Measurements from ENCODE around the gene STX12.

STX12 gene

GRCh38 chr1:27865821-27866220 lies 92.8 kb downstream of the STX12 start:
- H3K9me3 ChIP-seq (ENCODE audit: insufficient read depth, low read depth, low read length) = no peaks in the 10 kb centered on the region
- H4K8ac ChIP-seq (ENCODE audit: low read depth, low read length) = no peak overlapping the region
- H3K27me3 ChIP-seq (ENCODE audit: insufficient read depth, low read length) = no peaks in the 10 kb centered on the region
- H2AK5ac ChIP-seq (ENCODE audit: low read length) = no peak overlapping the region
- DNase-seq = no peak
- no CpG with 5 or more reads among the region's 10 CpGs for WGBS (ENCODE audit: extremely low coverage, insufficient coverage, insufficient read length)
- no peak overlapping the region for H3K4ac ChIP-seq (ENCODE audit: low read depth, low read length)
- H2AFZ ChIP-seq (ENCODE audit: insufficient read depth, low read length, poor library complexity) = no peak overlapping the region
- peaks cover 3 to 4% of the 10 kb centered on the region in 2 experiments for H3K4me1 ChIP-seq (ENCODE audit: control insufficient read depth in 1 of 2, insufficient read depth in 2 of 2, low read length in 2 of 2)
- no peak overlapping the region for H2BK12ac ChIP-seq (ENCODE audit: low read length)
- no peak overlapping the region for H2BK5ac ChIP-seq (ENCODE audit: low read depth, low read length, poor library complexity)
- no peaks in the 10 kb centered on the region for H3K36me3 ChIP-seq (ENCODE audit: control insufficient read depth in 1 of 2, insufficient read depth in 2 of 2, low read length in 2 of 2)
- no peak overlapping the region for H4K12ac ChIP-seq (ENCODE audit: low read depth, low read length)
- H3K14ac ChIP-seq (ENCODE audit: low read length) = no peak overlapping the region
- no peak overlapping the region for H3K9ac ChIP-seq (ENCODE audit: low read length)
- H3K4me3 ChIP-seq (ENCODE audit: low read depth, low read length) = no peak overlapping the region
- no peak overlapping the region for H4K91ac ChIP-seq (ENCODE audit: low read depth, low read length)
- H3K4me2 ChIP-seq (ENCODE audit: low read length) = no peak overlapping the region
- H3K23ac ChIP-seq (ENCODE audit: low read length) = no peak overlapping the region
- H2BK120ac ChIP-seq (ENCODE audit: insufficient read depth, low read length, poor library complexity) = no peak overlapping the region
- H3K18ac ChIP-seq (ENCODE audit: low read length) = no peak overlapping the region
- H3K27ac ChIP-seq (ENCODE audit: low read depth, low read length) = no peak overlapping the region
- H3K79me2 ChIP-seq (ENCODE audit: control insufficient read depth, insufficient read depth, low read length, poor library complexity) = no peaks in the 10 kb centered on the region
- H3K79me1 ChIP-seq (ENCODE audit: low read length) = no peaks in the 10 kb centered on the region

- Histone ChIP-seq H2BK120ac (ENCODE audit: insufficient read depth, low read length, poor library complexity) (no peak overlapping the region), H3K18ac (ENCODE audit: low read length) (no peak overlapping the region), H3K36me3 (ENCODE audit: control insufficient read depth in 1 of 2, insufficient read depth in 2 of 2, low read length in 2 of 2) (no peaks in the 10 kb centered on the region), H3K79me2 (ENCODE audit: control insufficient read depth, insufficient read depth, low read length, poor library complexity) (no peaks in the 10 kb centered on the region), H2AFZ (ENCODE audit: insufficient read depth, low read length, poor library complexity) (no peak overlapping the region), H3K9ac (ENCODE audit: low read length) (no peak overlapping the region), H3K14ac (ENCODE audit: low read length) (no peak overlapping the region), H4K91ac (ENCODE audit: low read depth, low read length) (no peak overlapping the region), H3K4ac (ENCODE audit: low read depth, low read length) (no peak overlapping the region), H2BK12ac (ENCODE audit: low read length) (no peak overlapping the region), H4K8ac (ENCODE audit: low read depth, low read length) (no peak overlapping the region), H3K4me3 (ENCODE audit: low read depth, low read length) (no peak overlapping the region), H2BK5ac (ENCODE audit: low read depth, low read length, poor library complexity) (no peak overlapping the region), H3K79me1 (ENCODE audit: low read length) (no peaks in the 10 kb centered on the region), H4K12ac (ENCODE audit: low read depth, low read length) (no peak overlapping the region), H3K4me1 (ENCODE audit: control insufficient read depth in 1 of 2, insufficient read depth in 2 of 2, low read length in 2 of 2) (peaks cover 8 to 14% of the 10 kb centered on the region in 2 experiments), H3K27me3 (ENCODE audit: insufficient read depth, low read length) (no peaks in the 10 kb centered on the region), H2AK5ac (ENCODE audit: low read length) (no peak overlapping the region), H3K23ac (ENCODE audit: low read length) (no peak overlapping the region), H3K27ac (ENCODE audit: low read depth, low read length) (no peak overlapping the region), H3K9me3 (ENCODE audit: insufficient read depth, low read depth, low read length) (no peaks in the 10 kb centered on the region), H3K4me2 (ENCODE audit: low read length) (no peak overlapping the region)
- no peak for DNase-seq
- no CpG with 5 or more reads among the region's 11 CpGs for WGBS (ENCODE audit: extremely low coverage, insufficient coverage, insufficient read length)
These were observed 95.5 kb downstream of the STX12 start for GRCh38 chr1:27868556-27868931.

- H3K4me2 ChIP-seq (ENCODE audit: low read length) = no peak overlapping the region
- no peak overlapping the region for H4K12ac ChIP-seq (ENCODE audit: low read depth, low read length)
- H3K9me3 ChIP-seq (ENCODE audit: insufficient read depth, low read depth, low read length) = no peaks in the 10 kb centered on the region
- H4K8ac ChIP-seq (ENCODE audit: low read depth, low read length) = no peak overlapping the region
- no peak overlapping the region for H2AFZ ChIP-seq (ENCODE audit: insufficient read depth, low read length, poor library complexity)
- H2BK120ac ChIP-seq (ENCODE audit: insufficient read depth, low read length, poor library complexity) = no peak overlapping the region
- no peaks in the 10 kb centered on the region for H3K79me2 ChIP-seq (ENCODE audit: control insufficient read depth, insufficient read depth, low read length, poor library complexity)
- H3K36me3 ChIP-seq (ENCODE audit: control insufficient read depth in 1 of 2, insufficient read depth in 2 of 2, low read length in 2 of 2) = no peaks in the 10 kb centered on the region
- H3K23ac ChIP-seq (ENCODE audit: low read length) = no peak overlapping the region
- no peak for DNase-seq
- no peaks in the 10 kb centered on the region for H3K27me3 ChIP-seq (ENCODE audit: insufficient read depth, low read length)
- H2AK5ac ChIP-seq (ENCODE audit: low read length) = no peak overlapping the region
- H2BK5ac ChIP-seq (ENCODE audit: low read depth, low read length, poor library complexity) = no peak overlapping the region
- H3K4me3 ChIP-seq (ENCODE audit: low read depth, low read length) = no peak overlapping the region
- peaks cover 8 to 13% of the 10 kb centered on the region in 2 experiments for H3K4me1 ChIP-seq (ENCODE audit: control insufficient read depth in 1 of 2, insufficient read depth in 2 of 2, low read length in 2 of 2)
- no peaks in the 10 kb centered on the region for H3K79me1 ChIP-seq (ENCODE audit: low read length)
- H3K18ac ChIP-seq (ENCODE audit: low read length) = no peak overlapping the region
- no peak overlapping the region for H3K14ac ChIP-seq (ENCODE audit: low read length)
- H4K91ac ChIP-seq (ENCODE audit: low read depth, low read length) = no peak overlapping the region
- no peak overlapping the region for H3K27ac ChIP-seq (ENCODE audit: low read depth, low read length)
- no peak overlapping the region for H3K9ac ChIP-seq (ENCODE audit: low read length)
- no peak overlapping the region for H2BK12ac ChIP-seq (ENCODE audit: low read length)
- no peak overlapping the region for H3K4ac ChIP-seq (ENCODE audit: low read depth, low read length)
- WGBS (ENCODE audit: extremely low coverage, insufficient coverage, insufficient read length) = no CpG with 5 or more reads among the region's 16 CpGs
These were observed 96.1 kb downstream of the STX12 start for GRCh38 chr1:27868932-27869718.

GRCh38 chr1:27869719-27870085 lies 96.7 kb downstream of the STX12 start:
- H2BK12ac ChIP-seq (ENCODE audit: low read length) = no peak overlapping the region
- H3K9ac ChIP-seq (ENCODE audit: low read length) = no peak overlapping the region
- H2BK5ac ChIP-seq (ENCODE audit: low read depth, low read length, poor library complexity) = no peak overlapping the region
- no peak overlapping the region for H3K4me3 ChIP-seq (ENCODE audit: low read depth, low read length)
- H3K23ac ChIP-seq (ENCODE audit: low read length) = no peak overlapping the region
- H2AFZ ChIP-seq (ENCODE audit: insufficient read depth, low read length, poor library complexity) = no peak overlapping the region
- H4K91ac ChIP-seq (ENCODE audit: low read depth, low read length) = no peak overlapping the region
- H3K27me3 ChIP-seq (ENCODE audit: insufficient read depth, low read length) = no peaks in the 10 kb centered on the region
- H3K4me1 ChIP-seq (ENCODE audit: control insufficient read depth in 1 of 2, insufficient read depth in 2 of 2, low read length in 2 of 2) = peaks cover 5 to 10% of the 10 kb centered on the region in 2 experiments
- H3K14ac ChIP-seq (ENCODE audit: low read length) = no peak overlapping the region
- H3K79me1 ChIP-seq (ENCODE audit: low read length) = no peaks in the 10 kb centered on the region
- H3K4ac ChIP-seq (ENCODE audit: low read depth, low read length) = no peak overlapping the region
- WGBS (ENCODE audit: extremely low coverage, insufficient coverage, insufficient read length) = no CpG with 5 or more reads among the region's 1 CpG
- H2AK5ac ChIP-seq (ENCODE audit: low read length) = no peak overlapping the region
- no peak for DNase-seq
- H3K4me2 ChIP-seq (ENCODE audit: low read length) = no peak overlapping the region
- no peak overlapping the region for H3K27ac ChIP-seq (ENCODE audit: low read depth, low read length)
- no peak overlapping the region for H3K18ac ChIP-seq (ENCODE audit: low read length)
- H3K9me3 ChIP-seq (ENCODE audit: insufficient read depth, low read depth, low read length) = no peaks in the 10 kb centered on the region
- no peak overlapping the region for H2BK120ac ChIP-seq (ENCODE audit: insufficient read depth, low read length, poor library complexity)
- H4K8ac ChIP-seq (ENCODE audit: low read depth, low read length) = no peak overlapping the region
- H4K12ac ChIP-seq (ENCODE audit: low read depth, low read length) = no peak overlapping the region
- H3K79me2 ChIP-seq (ENCODE audit: control insufficient read depth, insufficient read depth, low read length, poor library complexity) = no peaks in the 10 kb centered on the region
- H3K36me3 ChIP-seq (ENCODE audit: control insufficient read depth in 1 of 2, insufficient read depth in 2 of 2, low read length in 2 of 2) = no peaks in the 10 kb centered on the region

Data from trophoblast cell (in vitro differentiated cells and primary cell).